K562 (cell line): Measurements from ENCODE around the gene TTLL8. TPM values are rescaled to one million over a fixed set of nuclear protein-coding genes. Genes with fewer than 3 reads are reported as not detected.
"Not testable (repeated sequence)": the region's sequence is repeated elsewhere in the genome, so short reads cannot be mapped to it uniquely, and the experiment has no call there.

Experiments used
- ATAC-seq: fragments of 200-7000 bp; cut with Tn5 transposase; 3 replicates; pipeline ENCODE4 v1.9.1; 2020; ENCODE audit warnings: moderate library complexity
- BruUV-seq: library from RNA; stranded (reverse); fragments of 400-500 nt; replicated peaks from 2 replicates; lab custom pipeline; 2021; lab: Mats Ljungman, UMichigan
- CTCF ChIA-PET: fragments of 300-600 bp; formaldehyde crosslinking; extraction: SDS; loops from one replicate; lab custom pipeline; 2021; ENCODE audit warnings: low intra/inter-chr PET ratio; lab: Yijun Ruan, JAX
- POLR2A ChIA-PET: fragments of 300-600, 350-650 bp; sonication (Branson Sonifier 250); formaldehyde crosslinking; extraction: SDS; loops from one replicate; lab custom pipeline; 2021; ENCODE audit warnings: antibody characterized with exemption, inconsistent platforms; lab: Yijun Ruan, JAX
- DNase-seq, 4 experiments: peaks; one replicate each; pipeline versions ENCODE4 v3.0.0 to v3.0.0-alpha.2; 2011 to 2018; ENCODE audit warnings: low spot score in 3 of 4, mixed read lengths in 3 of 4; ENCODE audit errors: extremely low read depth in 1 of 4
- FAIRE-seq: peaks from 2 replicates; lab custom pipeline; 2011; peaks lifted over from hg19 to GRCh38; lab: Jason Lieb, UNC
- H2AFZ ChIP-seq: 2 replicates; pipeline ENCODE4 v1.6.0; 2011; ENCODE audit warnings: low read depth, low read length, control low read depth, inconsistent platforms
- H3K27ac ChIP-seq: fragments of 200-600 bp; 3 replicates; pipeline ENCODE4 v1.8.0; 2011; ENCODE audit warnings: low read depth, mild to moderate bottlenecking, control low read depth, inconsistent platforms, low read length, moderate library complexity, mixed read lengths; ENCODE audit errors: extremely low read depth
- H3K27me3 ChIP-seq, 2 experiments: fragments of 300-600 bp in 1 of 2; 2 replicates in 1 of 2; 3 replicates in 1 of 2; pipeline versions ENCODE4 v1.6.0 to v1.8.0; 2011; ENCODE audit warnings: inconsistent platforms in 2 of 2, low read length in 2 of 2, mild to moderate bottlenecking in 1 of 2, mixed read lengths in 1 of 2, moderate library complexity in 1 of 2; ENCODE audit not compliant: control insufficient read depth in 2 of 2, insufficient read depth in 2 of 2
- H3K36me3 ChIP-seq: fragments of 300-600 bp; 3 replicates; pipeline ENCODE4 v1.8.0; 2011; ENCODE audit warnings: mild to moderate bottlenecking, low read length, inconsistent platforms; ENCODE audit not compliant: control insufficient read depth, insufficient read depth
- H3K4me1 ChIP-seq, 2 experiments: fragments of 200-600 bp in 1 of 2; replicated peaks in 1 of 2; 2 replicates in 1 of 2; 3 replicates in 1 of 2; pipeline versions ENCODE4 v1.5.1 to v1.8.0; 2011; ENCODE audit warnings: inconsistent platforms in 2 of 2, low read length in 2 of 2, mild to moderate bottlenecking in 1 of 2, mixed read lengths in 1 of 2, moderate library complexity in 1 of 2; ENCODE audit not compliant: control insufficient read depth in 2 of 2, insufficient read depth in 2 of 2
- H3K4me2 ChIP-seq: 2 replicates; pipeline ENCODE4 v1.6.1; 2011; ENCODE audit warnings: low read length, control low read depth, inconsistent platforms, mixed read lengths; ENCODE audit not compliant: insufficient read depth
- H3K4me3 ChIP-seq: fragments of 200-600 bp; sonication (generic), shearing (Covaris generic); 2 replicates; pipeline ENCODE4 v1.5.1; 2016; ENCODE audit warnings: control low read depth, inconsistent platforms
- H3K79me2 ChIP-seq: fragments of 200-600 bp; 3 replicates; pipeline ENCODE4 v1.8.0; 2011; ENCODE audit warnings: low read length, inconsistent platforms; ENCODE audit not compliant: control insufficient read depth, insufficient read depth
- H3K9ac ChIP-seq, 2 experiments: 2 replicates each; pipeline versions ENCODE4 v1.6.0 to v1.6.1; 2011; ENCODE audit warnings: low read depth in 2 of 2, low read length in 2 of 2, control low read depth in 1 of 2, inconsistent platforms in 1 of 2, mild to moderate bottlenecking in 1 of 2, mixed read lengths in 1 of 2; ENCODE audit not compliant: insufficient read depth in 1 of 2
- H3K9me1 ChIP-seq: one replicate; pipeline ENCODE4 v1.6.0; 2011; ENCODE audit warnings: inconsistent platforms, mild to moderate bottlenecking, low read length, moderate library complexity; ENCODE audit not compliant: control insufficient read depth, insufficient read depth
- H3K9me3 ChIP-seq: replicated peaks from 2 replicates; pipeline ENCODE4 v1.5.1; 2011; ENCODE audit warnings: low read depth, low read length, inconsistent platforms; ENCODE audit not compliant: control insufficient read depth, insufficient read depth
- H4K20me1 ChIP-seq: replicated peaks from 2 replicates; pipeline ENCODE4 v1.6.1; 2011; ENCODE audit warnings: low read length, inconsistent platforms, mixed read lengths; ENCODE audit not compliant: control insufficient read depth, insufficient read depth
- DNMT1 ChIP-seq: fragments of 450-650 bp; IDR thresholded peaks from 2 replicates; pipeline ENCODE4 v1.6.1; 2016; ENCODE audit warnings: antibody characterized with exemption, mild to moderate bottlenecking
- KDM2B ChIP-seq: fragments of 250-450 bp; sonication (Bioruptor Pico); IDR thresholded peaks from 2 replicates; pipeline ENCODE4 v1.8.0; 2021; ENCODE audit warnings: mild to moderate bottlenecking, moderate library complexity
- MTA1 ChIP-seq: fragments of 450-650 bp; IDR thresholded peaks from 2 replicates; pipeline ENCODE4 v1.6.1; 2017; ENCODE audit warnings: borderline replicate concordance
- PRPF4 ChIP-seq: fragments of 200-400 bp; formaldehyde crosslinking; IDR thresholded peaks from one replicate; pipeline ENCODE4 v1.6.1; 2017; ENCODE audit warnings: low read length, low read depth, mild to moderate bottlenecking; ENCODE audit not compliant: insufficient read depth, poor library complexity, severe bottlenecking
- SMARCB1 ChIP-seq: IDR thresholded peaks from 2 replicates; pipeline ENCODE4 v1.6.1; 2011; ENCODE audit warnings: improper control_type of control experiment, low read depth; ENCODE audit not compliant: insufficient read length
- TBL1XR1 ChIP-seq, 2 experiments: IDR thresholded peaks; 2 replicates each; pipeline ENCODE4 v1.6.1; 2012; ENCODE audit warnings: improper control_type of control experiment in 2 of 2, low read length in 2 of 2, mild to moderate bottlenecking in 1 of 2
- TEAD1 ChIP-seq, 2 experiments: fragments of 450-650 bp in 1 of 2; sonication (generic) in 1 of 2; formaldehyde crosslinking; IDR thresholded peaks; 2 replicates each; pipeline versions ENCODE4 v1.4.0 to v1.8.0; 2020 to 2022; ENCODE audit warnings: mild to moderate bottlenecking in 2 of 2, missing genetic modification reagents in 1 of 2
- ZNF551 ChIP-seq: fragments of 250-450 bp; sonication (Bioruptor Pico); IDR thresholded peaks from 2 replicates; pipeline ENCODE4 v1.5.0; 2021; ENCODE audit warnings: mild to moderate bottlenecking, moderate library complexity
- WGBS: fragments of 100-300 bp; shearing (Covaris generic); methylation state at CpG from one replicate; pipeline ENCODE4 v1.1.6; 2016; ENCODE audit warnings: low coverage, mixed read lengths; ENCODE audit not compliant: insufficient coverage; ENCODE audit errors: missing lambda C conversion rate; 5-methylcytosine and 5-hydroxymethylcytosine counted together
- in situ Hi-C: fragments of 300-500 bp; cut with MboI; formaldehyde crosslinking; loops from 4 replicates; pipeline ENCODE4 v1.15.0; 2018; ENCODE audit warnings: inconsistent platforms, mixed read lengths
- intact Hi-C: fragments of 100-400 bp; cut with micrococcal nuclease; formaldehyde crosslinking; loops from 2 replicates; pipeline ENCODE4 v1.14.2; 2022
- polyA plus RNA-seq, 8 experiments: library from polyadenylated mRNA; depleted of rRNA in 4 of 8; stranded (reverse) in 5 of 8; unstranded in 3 of 8; fragments of >200 nt; fragmentation: Nextera tagmentation in 2 of 8; fragmentation: Illumina TruSeq in 1 of 8; extraction: Ambion mirVana in 2 of 8; extraction: Trizol in 1 of 8; gene quantifications; 2 replicates each; pipeline versions ENCODE4 v1.2.1 to v1.2.3, GENCODE V29; 2011 to 2014; ENCODE audit warnings: inconsistent platforms in 1 of 8, missing spikeins in 1 of 8
- total RNA-seq, 7 experiments: library from RNA; depleted of rRNA in 6 of 7; stranded (reverse); fragments of >200 nt in 6 of 7; fragmentation: Illumina TruSeq in 2 of 7; extraction: Trizol in 2 of 7; gene quantifications; 2 replicates each; pipeline versions ENCODE4 v1.2.1 to v1.2.3, GENCODE V29; 2011 to 2021; ENCODE audit warnings: low replicate concordance in 1 of 7
- TF ChIP-seq, protein P1 (sequence below): fragments of 450-650 bp; IDR thresholded peaks from one replicate; pipeline ENCODE4 v1.6.1; 2018; ENCODE audit warnings: mild to moderate bottlenecking, moderate library complexity; ENCODE audit not compliant: partially characterized antibody
- TF ChIP-seq, protein P2 (sequence below): fragments of 250-450 bp; sonication (Bioruptor Pico); IDR thresholded peaks from 2 replicates; pipeline ENCODE4 v1.8.0; 2022; ENCODE audit warnings: inconsistent platforms

TTLL8 gene
- total and polyA plus RNA-seq, 9 of the 15 experiments (the other 6 are each of a cell fraction or from before 2014, with no cell fraction given), result not detected

DNA sequence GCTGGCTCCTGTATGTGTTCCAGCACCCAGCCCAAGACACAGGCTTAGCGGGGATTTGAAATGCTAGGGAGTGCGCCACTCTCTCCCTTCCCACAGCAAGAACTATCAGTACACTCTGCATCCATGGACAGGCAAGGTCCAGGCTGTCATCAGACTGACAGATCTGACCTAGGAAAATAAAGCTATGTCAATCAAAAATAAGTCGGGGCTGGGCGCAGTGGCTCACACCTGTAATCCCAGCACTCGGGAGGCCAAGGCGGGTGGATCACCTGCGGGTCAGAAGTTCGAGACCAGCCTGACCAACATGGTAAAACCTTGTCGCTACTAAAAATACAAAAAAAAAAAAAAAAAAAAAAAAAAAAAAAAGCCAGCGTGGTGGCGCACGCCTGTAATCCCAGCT is 30.0 kb upstream of the TTLL8 start (continued):
- TF ChIP-seq, protein P1, sequence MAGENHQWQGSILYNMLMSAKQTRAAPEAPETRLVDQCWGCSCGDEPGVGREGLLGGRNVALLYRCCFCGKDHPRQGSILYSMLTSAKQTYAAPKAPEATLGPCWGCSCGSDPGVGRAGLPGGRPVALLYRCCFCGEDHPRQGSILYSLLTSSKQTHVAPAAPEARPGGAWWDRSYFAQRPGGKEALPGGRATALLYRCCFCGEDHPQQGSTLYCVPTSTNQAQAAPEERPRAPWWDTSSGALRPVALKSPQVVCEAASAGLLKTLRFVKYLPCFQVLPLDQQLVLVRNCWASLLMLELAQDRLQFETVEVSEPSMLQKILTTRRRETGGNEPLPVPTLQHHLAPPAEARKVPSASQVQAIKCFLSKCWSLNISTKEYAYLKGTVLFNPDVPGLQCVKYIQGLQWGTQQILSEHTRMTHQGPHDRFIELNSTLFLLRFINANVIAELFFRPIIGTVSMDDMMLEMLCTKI, result no peak
- TF ChIP-seq ZNF551 (CRISPR knock-in tag), result no peak
- no peak for TF ChIP-seq TBL1XR1 (IDR thresholded peaks at IDR 0.05; ENCODE audit: low read length in 2 of 2)
- no peak for TF ChIP-seq MTA1
- no peak for TF ChIP-seq KDM2B (CRISPR knock-in tag)
- no peak for TF ChIP-seq TEAD1 (CRISPR knock-in tag; IDR thresholded peaks at IDR 0.05)
- no peak for TF ChIP-seq SMARCB1

DNA sequence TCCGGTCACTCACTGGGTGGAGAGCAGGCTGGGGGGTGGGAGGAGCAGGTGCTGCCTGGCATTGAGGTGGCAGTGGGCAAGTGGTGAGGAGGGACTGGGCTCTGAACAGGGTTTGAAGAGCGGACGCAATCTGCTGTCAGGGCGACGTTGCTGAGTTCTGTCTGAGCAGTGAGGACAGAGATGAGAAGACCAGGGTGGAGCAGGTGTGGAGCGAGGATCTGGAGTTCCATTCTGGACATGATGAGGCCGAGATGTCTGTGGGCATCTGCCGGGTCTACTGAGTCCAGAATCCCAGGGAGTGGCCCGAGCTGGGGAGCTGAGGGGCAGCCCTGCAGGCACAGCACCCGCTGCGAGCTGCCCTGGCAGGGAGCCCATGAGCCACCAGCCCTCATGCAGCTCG is 29.5 kb upstream of the TTLL8 start:
- WGBS, result 74% methylated on average over 10 of the region's 12 CpGs
- Histone ChIP-seq H3K27ac (no peak overlapping the region), H3K9me1 (no peaks in the 10 kb centered on the region), H4K20me1 (no peaks in the 10 kb centered on the region), H3K27me3 (no peaks in the 10 kb centered on the region), H2AFZ (no peak overlapping the region), H3K4me3 (no peak overlapping the region), H3K9ac (no peak overlapping the region), H3K4me1 (peaks cover 12 to 19% of the 10 kb centered on the region in 2 experiments; a peak in 4 of 5 replicates), H3K9me3 (peaks cover 4% of the 10 kb centered on the region), H3K36me3 (no peaks in the 10 kb centered on the region), H3K79me2 (no peaks in the 10 kb centered on the region), H3K4me2 (no peak overlapping the region)
- POLR2A ChIA-PET, result interaction anchor here (1.3 kb wide), 1 partner anchor 13 kb away, joined by 4 read pairs; no protein-coding TSS in a partner anchor
- TF ChIP-seq DNMT1 (no peak), PRPF4 (no peak)
- TF ChIP-seq, protein P2, sequence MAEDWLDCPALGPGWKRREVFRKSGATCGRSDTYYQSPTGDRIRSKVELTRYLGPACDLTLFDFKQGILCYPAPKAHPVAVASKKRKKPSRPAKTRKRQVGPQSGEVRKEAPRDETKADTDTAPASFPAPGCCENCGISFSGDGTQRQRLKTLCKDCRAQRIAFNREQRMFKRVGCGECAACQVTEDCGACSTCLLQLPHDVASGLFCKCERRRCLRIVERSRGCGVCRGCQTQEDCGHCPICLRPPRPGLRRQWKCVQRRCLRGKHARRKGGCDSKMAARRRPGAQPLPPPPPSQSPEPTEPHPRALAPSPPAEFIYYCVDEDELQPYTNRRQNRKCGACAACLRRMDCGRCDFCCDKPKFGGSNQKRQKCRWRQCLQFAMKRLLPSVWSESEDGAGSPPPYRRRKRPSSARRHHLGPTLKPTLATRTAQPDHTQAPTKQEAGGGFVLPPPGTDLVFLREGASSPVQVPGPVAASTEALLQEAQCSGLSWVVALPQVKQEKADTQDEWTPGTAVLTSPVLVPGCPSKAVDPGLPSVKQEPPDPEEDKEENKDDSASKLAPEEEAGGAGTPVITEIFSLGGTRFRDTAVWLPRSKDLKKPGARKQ (CRISPR knock-in tag), result no peak
- DNase-seq, result no peak
- ATAC-seq, result no peak
- BruUV-seq, result no TSS peak
- intact Hi-C loops, result no loop called here
- in situ Hi-C loops, result no loop called here
- no peak for FAIRE-seq
- CTCF ChIA-PET, result no interaction called here

DNA sequence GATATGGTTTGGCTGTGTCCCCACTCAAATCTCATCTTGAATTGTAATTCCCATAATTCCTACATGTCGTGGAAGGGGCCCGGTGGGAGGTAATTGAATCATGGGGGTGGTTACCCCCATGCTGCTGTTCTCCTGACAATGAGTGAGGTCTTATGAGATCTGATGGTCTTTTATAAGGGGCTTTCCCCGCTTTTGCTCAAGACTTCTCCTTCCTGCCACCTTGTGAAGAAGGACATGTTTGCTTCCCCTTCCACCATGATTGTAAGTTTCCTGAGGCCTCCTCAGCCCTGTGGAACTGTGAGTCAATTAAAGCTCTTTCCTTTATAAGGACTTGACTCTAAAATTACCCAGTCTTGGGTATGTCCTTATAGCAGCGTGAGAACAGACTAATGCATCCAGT is 28.9 kb upstream of the TTLL8 start:
- H3K79me2 ChIP-seq, in situ Hi-C loops, H3K9me1 ChIP-seq, POLR2A ChIA-PET, H2AFZ ChIP-seq, H4K20me1 ChIP-seq, ATAC-seq, H3K4me3 ChIP-seq, BruUV-seq, CTCF ChIA-PET, DNase-seq, FAIRE-seq, H3K27me3 ChIP-seq, intact Hi-C loops, H3K9me3 ChIP-seq, H3K9ac ChIP-seq, H3K4me2 ChIP-seq, H3K36me3 ChIP-seq, H3K27ac ChIP-seq: not testable (repeated sequence)
- WGBS, result 57% methylated on average over 4 of the region's 4 CpGs
- peaks cover 11 to 19% of the 10 kb centered on the region in 2 experiments; a peak in 4 of 5 replicates for H3K4me1 ChIP-seq
